Peyer's patch (tissue), 4 donors: ENCODE results near the gene BEX1. TPM values are rescaled to one million over a fixed set of nuclear protein-coding genes. Genes with fewer than 3 reads are reported as not detected.

ENCODE experiments used
- DNase-seq, 3 donors: peaks; one replicate each; pipeline ENCODE4 v3.0.0-alpha.2; 2017 to 2019
- H3K27ac ChIP-seq, 4 donors: fragments of 200-600 bp; sonication (generic); one replicate each; pipeline ENCODE4 v1.5.1; 2016 to 2019
- H3K27me3 ChIP-seq, 2 donors: fragments of 200-600 bp; sonication (generic); one replicate each; pipeline ENCODE4 v1.5.1; 2019
- H3K36me3 ChIP-seq, 3 donors: fragments of 200-600 bp; sonication (generic); one replicate each; pipeline ENCODE4 v1.5.1; 2016 to 2019
- H3K4me1 ChIP-seq, 4 donors: fragments of 200-600 bp; sonication (generic); one replicate each; pipeline ENCODE4 v1.5.1; 2016 to 2019
- H3K4me3 ChIP-seq, 4 donors: fragments of 200-600 bp; sonication (generic); 1 replicate in 3 of 4; 2 replicates in 1 of 4; pipeline ENCODE4 v1.5.1; 2016 to 2019; ENCODE audit warnings: mild to moderate bottlenecking in 1 of 4
- H3K9me3 ChIP-seq, 4 donors: fragments of 200-600 bp; sonication (generic); one replicate each; pipeline ENCODE4 v1.5.1; 2016 to 2019; ENCODE audit warnings: mild to moderate bottlenecking in 1 of 4
- POLR2A ChIP-seq, 2 donors: fragments of 450-650 bp; IDR thresholded peaks; one replicate each; pipeline ENCODE4 v1.5.1; 2017; ENCODE audit warnings: antibody characterized with exemption in 2 of 2, mild to moderate bottlenecking in 2 of 2, moderate library complexity in 2 of 2
- total RNA-seq, 4 donors: library from RNA; depleted of rRNA; stranded (reverse); fragments of >200 nt; gene quantifications; one replicate each; pipeline ENCODE4 v1.1.0, GENCODE V29; 2016
- TF ChIP-seq, protein P1 (sequence below), 6 experiments: fragments of 450-650 bp in 4 of 6; fragments of 200-600 bp in 2 of 6; sonication (generic) in 1 of 6; IDR thresholded peaks; one replicate each; pipeline ENCODE4 v1.5.1; 2017 to 2019; ENCODE audit warnings: antibody characterized with exemption in 6 of 6, mild to moderate bottlenecking in 3 of 6, moderate library complexity in 1 of 6

The BEX1 gene
- total RNA-seq, 4 donors from 2014 or later: 1.2 to 5.0 (median 2.3) TPM

DNA sequence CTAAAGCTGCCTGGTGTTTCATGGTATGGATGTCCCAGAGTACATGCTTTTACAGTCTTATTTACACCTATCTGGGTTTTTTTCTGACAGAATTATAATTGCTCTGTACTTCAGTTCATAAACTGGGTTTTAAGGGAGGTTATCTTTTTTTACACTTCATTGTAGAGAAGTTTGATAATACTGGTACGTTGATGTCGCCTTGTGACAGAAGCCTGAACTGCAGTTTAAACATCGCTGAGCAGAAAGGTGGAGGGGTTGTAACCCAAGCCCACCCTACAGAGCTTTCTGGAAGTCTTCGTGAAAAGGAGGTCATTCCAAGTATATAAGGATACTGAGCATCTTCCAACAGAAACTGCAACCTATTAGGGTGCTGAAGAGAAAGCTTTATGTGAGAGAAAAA is 46.4 kb downstream of the BEX1 start:
- Histone ChIP-seq H3K9me3 (no peaks in the 10 kb centered on the region), H3K36me3 (no peaks in the 10 kb centered on the region), H3K4me1 (no peaks in the 10 kb centered on the region), H3K27ac (no peak overlapping the region), H3K4me3 (no peak overlapping the region), H3K27me3 (no peaks in the 10 kb centered on the region)
- DNase-seq: no peak
- no peak for TF ChIP-seq POLR2A (IDR thresholded peaks at IDR 0.05)
- TF ChIP-seq, protein P1, sequence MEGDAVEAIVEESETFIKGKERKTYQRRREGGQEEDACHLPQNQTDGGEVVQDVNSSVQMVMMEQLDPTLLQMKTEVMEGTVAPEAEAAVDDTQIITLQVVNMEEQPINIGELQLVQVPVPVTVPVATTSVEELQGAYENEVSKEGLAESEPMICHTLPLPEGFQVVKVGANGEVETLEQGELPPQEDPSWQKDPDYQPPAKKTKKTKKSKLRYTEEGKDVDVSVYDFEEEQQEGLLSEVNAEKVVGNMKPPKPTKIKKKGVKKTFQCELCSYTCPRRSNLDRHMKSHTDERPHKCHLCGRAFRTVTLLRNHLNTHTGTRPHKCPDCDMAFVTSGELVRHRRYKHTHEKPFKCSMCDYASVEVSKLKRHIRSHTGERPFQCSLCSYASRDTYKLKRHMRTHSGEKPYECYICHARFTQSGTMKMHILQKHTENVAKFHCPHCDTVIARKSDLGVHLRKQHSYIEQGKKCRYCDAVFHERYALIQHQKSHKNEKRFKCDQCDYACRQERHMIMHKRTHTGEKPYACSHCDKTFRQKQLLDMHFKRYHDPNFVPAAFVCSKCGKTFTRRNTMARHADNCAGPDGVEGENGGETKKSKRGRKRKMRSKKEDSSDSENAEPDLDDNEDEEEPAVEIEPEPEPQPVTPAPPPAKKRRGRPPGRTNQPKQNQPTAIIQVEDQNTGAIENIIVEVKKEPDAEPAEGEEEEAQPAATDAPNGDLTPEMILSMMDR (IDR thresholded peaks at IDR 0.05): no peak

DNA sequence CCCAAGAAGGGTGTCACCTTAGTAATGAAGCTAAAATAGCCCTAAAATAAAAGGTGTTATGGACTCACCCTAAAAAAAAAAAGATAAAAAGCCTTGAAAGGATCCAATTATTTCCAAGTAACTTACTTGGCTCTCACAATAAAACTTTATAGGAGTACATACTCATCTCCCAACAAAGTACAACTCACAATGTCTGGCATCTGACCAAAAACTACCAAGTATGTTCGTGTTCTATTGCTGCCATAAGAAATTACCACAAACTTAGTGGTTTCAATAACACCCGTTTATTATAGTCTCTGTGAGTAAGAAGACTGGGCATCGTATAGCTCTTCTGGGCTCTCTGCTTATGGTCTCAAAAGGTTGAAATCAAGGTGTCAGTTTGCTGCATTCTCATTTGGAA is 51.0 kb downstream of the BEX1 start:
- no peak for TF ChIP-seq POLR2A (IDR thresholded peaks at IDR 0.05)
- TF ChIP-seq, protein P1 (IDR thresholded peaks at IDR 0.05): no peak
- DNase-seq: no peak
- H3K4me3 ChIP-seq: no peak overlapping the region
- H3K27me3 ChIP-seq: no peaks in the 10 kb centered on the region
- H3K36me3 ChIP-seq: no peaks in the 10 kb centered on the region
- no peaks in the 10 kb centered on the region for H3K9me3 ChIP-seq
- no peaks in the 10 kb centered on the region for H3K4me1 ChIP-seq
- no peak overlapping the region for H3K27ac ChIP-seq

Other genes starting within 250 kb of the BEX1 start
- gene RAB40AL, start 126.9 kb downstream of the BEX1 start, total RNA-seq: 1 to 10 TPM in 3 of 4 donors, not detected in 1; 2.5 to 5.9 (median 3.0) TPM
- gene NXF3, start 29.0 kb upstream of the BEX1 start, total RNA-seq: 10 to 100 TPM in 3 of 4 donors, 1 to 10 TPM in 1; 8.2 to 63.5 (median 14.0) TPM
- 10 to 100 TPM in 2 of 4 donors, 1 to 10 TPM in 2; 4.4 to 16.5 (median 10.2) TPM for gene BEX4, start 150.9 kb upstream of the BEX1 start, total RNA-seq
- gene TCEAL8, start 191.0 kb upstream of the BEX1 start, total RNA-seq: 10 to 100 TPM; 14.7 to 74.3 (median 22.9) TPM
- not detected for gene TCEAL5, start 212.6 kb upstream of the BEX1 start, total RNA-seq
- 1 to 10 TPM in 3 of 4 donors, not detected in 1; 1.8 to 7.1 (median 4.4) TPM for gene BEX2, start 246.8 kb upstream of the BEX1 start, total RNA-seq